Right atrium auricular region (tissue), 2 donors: ENCODE results near the gene COL17A1. TPM values are rescaled to one million over a fixed set of nuclear protein-coding genes. Genes with fewer than 3 reads are reported as not detected.
A peak's percentile ranks its signal among the peaks of the same experiment; 100 is the strongest.

Experiments used
- DNase-seq: peaks from one replicate; pipeline ENCODE4 v3.0.0-alpha.2; 2019; ENCODE audit warnings: low spot score
- H3K27ac ChIP-seq, 2 donors: fragments of 200-600 bp; sonication (generic); 1 replicate in 1 of 2; 2 replicates in 1 of 2; pipeline ENCODE4 v1.5.1; 2016 to 2019
- H3K27me3 ChIP-seq, 2 donors: fragments of 200-600 bp; sonication (generic); one replicate each; pipeline versions ENCODE4 v1.5.1 to v1.6.0; 2017 to 2019
- H3K36me3 ChIP-seq: fragments of 200-600 bp; sonication (generic); one replicate; pipeline ENCODE4 v1.5.1; 2016
- H3K4me1 ChIP-seq, 2 donors: fragments of 200-600 bp; sonication (generic); one replicate each; pipeline versions ENCODE4 v1.5.1 to v1.6.0; 2017 to 2019
- H3K4me3 ChIP-seq, 2 donors: fragments of 200-600 bp; sonication (generic); 1 replicate in 1 of 2; 2 replicates in 1 of 2; pipeline ENCODE4 v1.5.1; 2017 to 2019; ENCODE audit warnings: mild to moderate bottlenecking in 1 of 2, moderate library complexity in 1 of 2
- H3K9me3 ChIP-seq, 2 donors: fragments of 200-600 bp; sonication (generic); one replicate each; pipeline ENCODE4 v1.5.1; 2019
- CTCF ChIP-seq, 2 donors: fragments of 200-600 bp; sonication (generic); IDR thresholded peaks; one replicate each; pipeline ENCODE4 v1.5.1; 2019; ENCODE audit warnings: antibody characterized with exemption in 2 of 2
- total RNA-seq, 2 donors: library from RNA; depleted of rRNA; stranded (reverse); fragments of >200 nt; gene quantifications; one replicate each; pipeline ENCODE4 v1.1.0, GENCODE V29; 2016

The COL17A1 gene
- 1 to 10 TPM in 1 of 2 donors, under 1 TPM in 1; 0.26 to 6.2 TPM for total RNA-seq

GRCh38 chr10:104085801-104086400 is at the start of gene COL17A1:
Gene COL17A1, minus strand, starts transcription at chr10:104085880. Its CDS starts 5,207 bp downstream, at chr10:104080673.
- Histone ChIP-seq H3K4me3 (no peak within 1 kb of the TSS), H3K9me3 (no peaks in the 10 kb centered on the region), H3K4me1 (no peaks in the 10 kb centered on the region), H3K36me3 (no peaks in the 10 kb centered on the region), H3K27ac (no peak within 1 kb of the TSS), H3K27me3 (no peaks in the 10 kb centered on the region)
- DNase-seq = no peak
- TF ChIP-seq CTCF (IDR thresholded peaks at IDR 0.05) = no peak

GRCh38 chr10:104130041-104130440 is 44.4 kb upstream of the COL17A1 start:
- H3K27ac ChIP-seq = no peak overlapping the region
- no peaks in the 10 kb centered on the region for H3K9me3 ChIP-seq
- H3K4me1 ChIP-seq = no peaks in the 10 kb centered on the region
- no peak for TF ChIP-seq CTCF (IDR thresholded peaks at IDR 0.05)
- H3K27me3 ChIP-seq = no peaks in the 10 kb centered on the region
- no peak for DNase-seq
- no peak overlapping the region for H3K4me3 ChIP-seq
- H3K36me3 ChIP-seq = no peaks in the 10 kb centered on the region

GRCh38 chr10:104128214-104128613 is 42.5 kb upstream of the COL17A1 start:
- H3K36me3 ChIP-seq = no peaks in the 10 kb centered on the region
- no peak for DNase-seq
- peaks cover 0 to 1% of the 10 kb centered on the region in 2 donors for H3K4me1 ChIP-seq
- no peaks in the 10 kb centered on the region for H3K27me3 ChIP-seq
- H3K9me3 ChIP-seq = no peaks in the 10 kb centered on the region
- no peak for TF ChIP-seq CTCF (IDR thresholded peaks at IDR 0.05)
- no peak overlapping the region for H3K27ac ChIP-seq
- H3K4me3 ChIP-seq = no peak overlapping the region

GRCh38 chr10:104127411-104127810 is 41.7 kb upstream of the COL17A1 start:
- DNase-seq = no peak
- peak in 1 of 2 donors; percentile 14 for TF ChIP-seq CTCF (IDR thresholded peaks at IDR 0.05)

GRCh38 chr10:104123397-104123796 is 37.7 kb upstream of the COL17A1 start:
- H3K36me3 ChIP-seq = no peaks in the 10 kb centered on the region
- TF ChIP-seq CTCF (IDR thresholded peaks at IDR 0.05) = peak in 1 of 2 donors; percentile 37
- no peaks in the 10 kb centered on the region for H3K9me3 ChIP-seq
- H3K27me3 ChIP-seq = no peaks in the 10 kb centered on the region
- peaks cover 0 to 11% of the 10 kb centered on the region in 2 donors for H3K4me1 ChIP-seq
- H3K27ac ChIP-seq = no peak overlapping the region
- DNase-seq = no peak
- H3K4me3 ChIP-seq = no peak overlapping the region

More at GRCh38 chr10:104127411-104127810, 41.7 kb upstream of the COL17A1 start:
- Histone ChIP-seq H3K4me3 (no peak overlapping the region), H3K27ac (no peak overlapping the region), H3K9me3 (no peaks in the 10 kb centered on the region), H3K4me1 (peaks cover 0 to 5% of the 10 kb centered on the region in 2 donors), H3K36me3 (no peaks in the 10 kb centered on the region), H3K27me3 (no peaks in the 10 kb centered on the region)
